Effector CD8-positive, alpha-beta T cell (primary cell): ENCODE results near the gene SLC12A2.
A peak's percentile ranks its signal among the peaks of the same experiment; 100 is the strongest.

Source experiments
- DNase-seq: peaks from one replicate; lab custom pipeline; 2025; lab: John Stamatoyannopoulos, UW
- total RNA-seq, 4 experiments: gene quantifications; one replicate each; lab custom pipeline; 2026; lab: John Stamatoyannopoulos, UW

Gene SLC12A2
- total RNA-seq: 34.1 to 53.9 (median 47.7) reads per million in 4 experiments

DNA sequence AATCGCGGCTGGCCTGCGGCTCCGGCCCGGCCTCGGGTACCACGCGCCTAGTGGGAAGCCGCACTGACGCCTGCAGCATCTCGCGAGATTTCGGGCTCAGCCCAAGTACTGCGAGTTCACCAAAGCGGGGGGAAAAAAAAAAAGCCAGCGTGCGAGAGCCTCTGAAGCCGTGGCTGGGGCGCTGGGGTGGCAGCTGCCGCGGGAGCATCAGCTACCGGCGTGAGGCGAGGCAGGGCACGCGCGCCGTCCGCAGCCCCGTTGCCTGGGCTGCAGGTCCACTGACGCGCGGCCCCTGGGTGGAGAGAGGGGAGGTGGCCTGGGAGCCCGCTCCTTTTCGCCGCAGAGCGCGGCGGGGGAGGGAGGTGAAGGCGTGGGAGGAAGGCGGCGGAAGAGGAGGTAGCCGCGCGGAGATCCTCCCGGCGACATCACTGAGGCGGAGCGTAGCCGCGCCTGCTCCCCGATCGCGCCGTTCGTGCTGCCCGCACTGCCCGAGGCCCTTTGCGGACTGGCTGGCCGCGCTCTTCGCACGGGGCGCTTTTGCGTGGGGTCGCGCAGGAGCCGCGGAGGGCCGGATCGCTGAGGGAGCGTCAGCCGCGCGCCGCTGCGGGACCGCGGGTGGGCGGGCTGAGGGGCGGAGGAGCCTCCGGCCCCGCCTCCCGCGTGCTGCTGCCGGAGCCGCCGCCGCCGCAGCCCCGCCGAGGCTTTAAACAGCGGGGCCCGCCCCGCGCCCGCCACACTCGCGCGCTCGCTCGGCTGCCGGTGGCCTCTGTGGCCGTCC is at the start of gene SLC12A2:
SLC12A2 (plus strand) TSS at position 734 of the 778 bp plus-strand sequence. CDS start 189 bp downstream, outside the sequence.
- DNase-seq: peak; percentile 84

DNA sequence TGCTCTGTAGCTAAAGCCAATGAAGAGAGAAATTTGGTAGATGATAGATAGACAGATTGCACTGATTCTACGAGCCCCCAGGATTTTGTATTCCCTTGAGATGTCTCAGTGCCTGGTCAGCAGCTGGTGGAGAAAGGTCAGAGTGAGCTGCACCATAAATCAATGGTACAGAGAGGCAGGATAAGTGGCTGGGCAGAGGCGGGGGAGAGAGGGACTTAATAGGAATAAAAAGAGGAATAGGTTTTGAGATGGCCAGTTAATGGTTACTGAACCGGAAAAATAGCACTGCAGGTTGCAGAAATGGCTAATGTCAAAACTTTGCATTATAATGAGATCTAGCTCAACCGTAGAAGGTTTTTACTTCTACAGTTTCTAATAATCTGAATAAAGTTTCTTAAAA is 47.9 kb upstream of the SLC12A2 start:
- no peak for DNase-seq

- no peak for DNase-seq
Observed at GRCh38 chr5:128036950-128037349, 46.6 kb upstream of the SLC12A2 start.

DNA sequence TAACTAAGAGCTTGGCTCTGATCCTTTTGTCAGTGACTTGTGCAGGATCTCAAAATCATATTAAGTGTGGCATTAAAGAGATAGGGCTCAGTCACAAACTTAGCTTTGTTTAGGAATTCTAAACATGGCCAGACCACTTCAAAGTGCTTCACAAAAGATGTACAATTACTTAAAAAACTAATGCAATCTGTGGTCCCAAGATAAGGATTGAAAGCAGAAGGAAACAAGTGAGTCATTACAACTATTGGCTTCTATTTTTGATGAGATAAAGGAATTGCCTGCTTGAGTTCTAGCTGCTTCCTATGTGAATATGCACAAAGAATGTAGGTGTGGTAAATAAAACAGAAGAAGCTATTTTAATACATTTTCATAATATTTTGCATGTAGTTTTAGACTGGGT is 44.9 kb upstream of the SLC12A2 start:
- DNase-seq: no peak

GRCh38 chr5:128040927-128041326 is 42.6 kb upstream of the SLC12A2 start:
- no peak for DNase-seq

DNA sequence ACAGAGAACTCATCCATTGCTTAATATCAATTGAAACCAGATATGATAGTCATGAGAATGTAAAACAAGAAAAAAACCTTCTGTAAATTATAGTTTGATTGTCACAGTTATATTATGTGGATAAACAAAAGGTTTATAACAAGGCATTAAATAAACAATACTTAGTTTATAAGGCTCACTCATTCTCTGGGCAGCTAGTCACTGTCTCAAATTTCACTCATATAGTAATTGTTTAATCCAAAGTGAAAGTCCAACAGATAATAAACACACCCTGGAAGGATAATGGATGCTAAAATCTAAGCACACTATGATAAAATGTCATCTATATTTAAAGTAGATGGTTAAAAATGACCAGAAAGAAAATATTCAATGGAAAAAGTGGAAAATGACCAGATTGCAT is 30.8 kb upstream of the SLC12A2 start:
- no peak for DNase-seq

DNA sequence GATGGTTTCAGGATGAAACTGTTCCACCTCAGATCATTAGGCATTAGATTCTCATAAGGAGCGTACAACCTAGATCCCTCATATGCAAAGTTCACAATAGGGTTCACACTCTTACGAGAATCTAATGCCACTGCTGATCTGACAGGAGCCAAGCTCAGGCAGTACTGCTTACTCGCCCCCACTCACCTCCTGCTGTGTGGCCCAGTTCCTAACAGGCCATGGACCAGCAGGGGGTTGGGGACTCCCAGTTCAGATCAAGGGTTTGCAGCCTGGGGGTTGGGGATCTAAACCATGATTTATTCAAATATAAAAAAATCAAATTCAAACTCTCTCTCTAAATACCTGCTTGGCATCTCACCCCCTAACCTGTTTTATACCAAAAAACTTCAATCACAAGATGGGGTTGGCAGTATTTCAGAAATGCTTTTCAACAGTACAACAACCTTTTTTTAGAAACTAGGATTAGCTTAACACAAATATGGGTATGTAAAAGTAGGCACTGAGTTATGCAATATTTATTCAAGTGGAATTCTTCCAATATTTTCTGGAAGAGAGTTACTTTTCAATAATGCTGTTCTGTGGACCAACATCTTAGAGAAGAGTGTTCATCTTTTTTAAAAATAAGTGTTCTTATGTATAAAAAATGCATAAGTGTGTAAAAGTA is 30.1 kb upstream of the SLC12A2 start:
- no peak for DNase-seq

- DNase-seq: no peak
Observed at GRCh38 chr5:128060644-128061385, 22.8 kb upstream of the SLC12A2 start.

GRCh38 chr5:128062172-128062746 is 21.3 kb upstream of the SLC12A2 start:
- DNase-seq: no peak

- no peak for DNase-seq
Observed at GRCh38 chr5:128074171-128074570, 9.4 kb upstream of the SLC12A2 start.

DNA sequence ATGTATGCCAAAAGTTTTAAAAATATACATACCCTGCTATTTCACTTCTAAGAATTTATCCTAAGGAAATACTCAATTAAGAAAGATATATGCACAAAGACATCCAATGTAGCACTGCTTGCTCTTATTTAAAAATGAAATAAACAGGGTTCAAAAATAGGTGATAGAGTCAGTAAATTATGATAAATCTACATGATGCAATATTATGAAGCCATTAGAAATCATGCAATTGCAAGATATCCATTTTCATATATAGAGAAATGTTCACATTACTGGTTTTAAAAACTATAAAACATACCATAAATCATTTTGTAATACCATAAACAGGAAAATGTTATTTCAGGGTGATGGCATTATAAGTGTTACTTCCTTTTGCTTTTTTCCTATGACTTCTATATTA is 8.6 kb upstream of the SLC12A2 start:
- no peak for DNase-seq

DNA sequence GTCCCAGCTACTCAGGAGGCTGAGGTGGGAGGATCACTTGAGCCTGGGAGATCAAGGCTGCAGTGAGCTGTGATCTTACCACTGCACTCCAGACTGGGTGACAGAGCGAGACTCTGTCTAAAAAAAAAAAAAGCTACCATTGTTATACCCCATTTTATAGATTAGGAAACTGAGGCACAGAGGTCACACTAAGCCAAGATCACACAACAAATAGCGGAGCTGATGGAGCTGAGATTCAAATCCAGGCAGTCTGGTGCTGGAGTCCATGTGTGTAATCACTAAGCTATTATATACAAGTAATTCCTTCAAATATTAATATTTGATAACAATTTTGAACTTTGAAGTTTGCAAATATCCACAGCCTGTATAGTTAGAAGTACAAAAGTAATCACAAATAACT is 6.0 kb upstream of the SLC12A2 start:
- DNase-seq: no peak

GRCh38 chr5:128081111-128081851 is 2.3 kb upstream of the SLC12A2 start:
- no peak for DNase-seq

DNA sequence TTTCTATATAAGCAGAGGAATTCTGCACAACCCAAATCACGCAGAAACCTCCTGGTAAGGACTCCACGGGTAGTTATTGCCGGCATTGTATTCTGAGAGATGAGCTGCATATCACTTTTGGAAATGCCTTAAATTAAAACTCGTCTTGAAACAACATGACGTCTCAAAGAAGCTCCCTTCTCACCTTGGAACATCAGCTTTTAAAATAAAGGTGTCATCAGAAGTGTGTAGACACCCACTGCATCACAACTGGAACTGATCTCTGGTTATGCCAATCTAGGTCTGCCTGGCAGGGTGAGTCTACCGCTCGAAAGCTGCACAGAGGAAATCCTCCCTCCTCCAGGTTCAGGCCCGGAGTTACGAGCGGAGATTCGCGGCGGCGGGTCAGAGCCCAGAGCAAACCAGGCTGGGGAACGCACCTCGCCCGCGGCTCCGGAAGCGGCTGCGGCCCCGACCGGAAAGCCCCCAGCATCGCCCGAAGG is 974 bp upstream of the SLC12A2 start:
- no peak for DNase-seq

GRCh38 chr5:128083811-128084227 is 253 bp downstream of the SLC12A2 start:
- no peak for DNase-seq

DNA sequence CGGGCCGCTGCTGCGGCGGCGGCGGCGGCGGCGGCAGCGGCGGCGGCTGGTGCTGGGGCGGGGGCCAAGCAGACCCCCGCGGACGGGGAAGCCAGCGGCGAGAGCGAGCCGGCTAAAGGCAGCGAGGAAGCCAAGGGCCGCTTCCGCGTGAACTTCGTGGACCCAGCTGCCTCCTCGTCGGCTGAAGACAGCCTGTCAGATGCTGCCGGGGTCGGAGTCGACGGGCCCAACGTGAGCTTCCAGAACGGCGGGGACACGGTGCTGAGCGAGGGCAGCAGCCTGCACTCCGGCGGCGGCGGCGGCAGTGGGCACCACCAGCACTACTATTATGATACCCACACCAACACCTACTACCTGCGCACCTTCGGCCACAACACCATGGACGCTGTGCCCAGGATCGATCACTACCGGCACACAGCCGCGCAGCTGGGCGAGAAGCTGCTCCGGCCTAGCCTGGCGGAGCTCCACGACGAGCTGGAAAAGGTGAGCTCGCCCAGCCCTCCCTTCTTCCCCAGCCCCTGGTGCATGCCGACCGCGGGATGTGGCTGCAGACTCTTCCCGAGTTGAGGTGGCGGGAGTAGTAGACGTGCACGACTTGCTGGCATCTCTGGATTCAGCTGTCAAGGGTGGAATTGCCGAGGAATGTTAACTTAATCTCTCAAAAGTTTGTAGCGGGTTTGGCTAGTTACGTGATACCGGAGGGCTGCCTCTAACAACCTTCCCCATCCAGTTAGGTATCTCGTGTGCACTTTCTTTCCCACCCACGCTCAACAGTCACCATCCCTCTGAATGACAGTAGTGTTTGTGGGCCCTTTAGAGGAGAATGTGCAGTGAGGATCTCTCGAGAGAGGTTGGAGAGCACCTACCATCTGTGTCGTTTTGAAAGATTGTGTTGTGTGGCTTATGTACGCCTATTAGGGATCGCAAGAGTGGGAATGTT is 932 bp downstream of the SLC12A2 start:
- peak; percentile 10 for DNase-seq

DNA sequence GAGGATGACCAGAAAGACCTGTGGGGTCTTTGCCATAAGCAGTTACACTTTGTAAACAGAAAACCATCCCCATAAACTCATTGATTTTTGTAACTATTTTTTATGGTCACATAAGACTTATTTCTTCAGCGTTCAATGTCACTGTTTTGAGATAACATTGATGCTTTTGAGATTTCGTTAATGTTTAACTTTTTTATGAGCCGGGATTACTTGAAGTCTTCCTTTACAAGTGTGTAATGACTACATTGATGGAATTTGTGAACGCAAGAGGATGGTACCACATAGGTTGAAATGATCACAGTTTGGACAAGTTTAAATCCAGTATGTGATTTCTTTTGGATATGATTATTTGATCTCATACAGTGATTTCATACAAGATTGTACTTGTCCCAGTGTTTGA is 1.8 kb downstream of the SLC12A2 start:
- no peak for DNase-seq

DNA sequence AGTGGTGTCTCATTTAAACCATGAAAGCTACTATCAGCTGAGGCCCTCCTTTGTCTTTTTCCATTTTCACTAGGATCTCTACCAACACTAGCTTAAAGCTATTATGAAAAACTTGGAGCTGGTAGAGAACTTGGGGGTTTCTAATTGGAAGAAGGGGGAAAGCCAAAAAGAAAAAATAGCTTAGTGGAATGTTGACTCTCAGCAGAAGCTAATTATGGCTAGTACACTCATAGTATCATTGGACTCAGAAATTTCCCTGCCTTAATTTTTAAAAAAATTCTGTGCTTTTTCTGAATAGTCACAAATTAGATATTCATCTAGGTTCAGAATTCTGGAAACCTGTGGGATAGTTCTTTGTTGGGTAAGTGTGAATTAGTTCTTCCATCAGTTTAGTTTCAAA is 8.0 kb downstream of the SLC12A2 start:
- DNase-seq: no peak

DNA sequence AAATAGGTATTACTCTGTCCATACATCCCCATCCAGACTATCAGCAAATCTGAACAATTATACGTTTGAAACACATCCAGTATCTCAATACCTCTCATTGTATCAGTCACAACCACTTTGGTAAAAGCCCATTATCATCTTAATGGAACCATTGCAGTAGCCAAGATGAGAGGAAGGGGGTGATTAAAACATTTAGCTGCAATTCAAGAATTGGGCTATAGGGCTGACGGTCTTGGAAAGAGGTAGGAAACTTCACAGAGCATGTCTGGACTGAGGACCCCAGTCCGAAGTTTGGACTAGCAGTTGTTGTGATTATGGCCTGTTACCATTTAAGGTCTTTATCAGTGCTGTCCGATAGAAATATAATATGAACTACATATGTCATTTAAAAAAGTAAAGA is 8.6 kb downstream of the SLC12A2 start:
- no peak for DNase-seq

- DNase-seq: no peak
Observed at GRCh38 chr5:128093368-128093767, 9.8 kb downstream of the SLC12A2 start.
